ENCODE data around the gene LY6G5B.

Gene LY6G5B

DNA sequence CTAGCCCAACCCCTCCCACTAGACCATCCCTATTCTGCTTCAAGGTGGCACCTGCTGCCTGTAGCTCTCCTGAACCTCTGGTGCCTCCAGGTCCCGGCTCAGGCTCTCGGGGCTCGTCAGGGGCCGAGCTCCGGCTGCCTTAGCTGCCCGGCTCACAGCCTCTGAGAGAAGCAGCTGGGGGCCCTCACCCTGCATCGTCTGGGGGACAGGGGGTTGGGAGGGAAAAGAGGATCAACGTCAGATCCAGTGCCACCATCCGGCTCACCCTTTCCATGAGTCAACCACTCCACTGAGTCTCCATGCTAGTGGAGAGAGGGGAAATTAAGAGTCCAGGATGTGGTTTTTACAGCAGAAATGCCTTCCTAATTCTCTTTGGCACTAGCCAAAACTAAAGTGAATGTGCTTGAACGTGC lies 30.3 kb upstream of the LY6G5B start:
- TF ChIP-seq, protein P1, sequence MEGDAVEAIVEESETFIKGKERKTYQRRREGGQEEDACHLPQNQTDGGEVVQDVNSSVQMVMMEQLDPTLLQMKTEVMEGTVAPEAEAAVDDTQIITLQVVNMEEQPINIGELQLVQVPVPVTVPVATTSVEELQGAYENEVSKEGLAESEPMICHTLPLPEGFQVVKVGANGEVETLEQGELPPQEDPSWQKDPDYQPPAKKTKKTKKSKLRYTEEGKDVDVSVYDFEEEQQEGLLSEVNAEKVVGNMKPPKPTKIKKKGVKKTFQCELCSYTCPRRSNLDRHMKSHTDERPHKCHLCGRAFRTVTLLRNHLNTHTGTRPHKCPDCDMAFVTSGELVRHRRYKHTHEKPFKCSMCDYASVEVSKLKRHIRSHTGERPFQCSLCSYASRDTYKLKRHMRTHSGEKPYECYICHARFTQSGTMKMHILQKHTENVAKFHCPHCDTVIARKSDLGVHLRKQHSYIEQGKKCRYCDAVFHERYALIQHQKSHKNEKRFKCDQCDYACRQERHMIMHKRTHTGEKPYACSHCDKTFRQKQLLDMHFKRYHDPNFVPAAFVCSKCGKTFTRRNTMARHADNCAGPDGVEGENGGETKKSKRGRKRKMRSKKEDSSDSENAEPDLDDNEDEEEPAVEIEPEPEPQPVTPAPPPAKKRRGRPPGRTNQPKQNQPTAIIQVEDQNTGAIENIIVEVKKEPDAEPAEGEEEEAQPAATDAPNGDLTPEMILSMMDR (IDR thresholded peaks at IDR 0.05; ENCODE audit: control insufficient read depth, insufficient read depth, low read depth, low read length, missing control alignments): no peak
- no peak overlapping the region for H3K4me3 ChIP-seq (ENCODE audit: control insufficient read depth, low read depth, low read length)
- no peak for DNase-seq (ENCODE audit: low read depth)

DNA sequence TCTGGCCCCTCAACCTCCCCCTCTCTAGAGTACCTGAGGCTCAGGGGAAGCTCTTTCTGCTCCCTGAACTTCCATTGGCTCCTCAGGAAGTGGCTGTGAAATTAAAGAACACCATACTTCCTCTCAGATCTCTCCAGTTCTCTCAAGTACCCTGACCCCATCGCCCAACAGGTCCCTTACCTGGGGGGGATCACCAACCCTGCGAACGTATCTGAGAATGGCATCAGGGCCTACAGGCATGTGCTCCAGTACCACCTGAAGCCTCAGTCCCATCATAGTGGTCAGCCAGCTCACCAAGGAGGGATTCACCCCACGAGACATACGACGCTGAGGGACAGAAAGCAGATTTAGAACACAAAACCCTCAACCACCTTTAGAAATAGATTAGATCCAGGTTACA lies 29.2 kb upstream of the LY6G5B start:
- DNase-seq (ENCODE audit: low read depth): no peak
- H3K4me3 ChIP-seq (ENCODE audit: control insufficient read depth, low read depth, low read length): no peak overlapping the region
- TF ChIP-seq, protein P1 (IDR thresholded peaks at IDR 0.05; ENCODE audit: control insufficient read depth, insufficient read depth, low read depth, low read length, missing control alignments): no peak

DNA sequence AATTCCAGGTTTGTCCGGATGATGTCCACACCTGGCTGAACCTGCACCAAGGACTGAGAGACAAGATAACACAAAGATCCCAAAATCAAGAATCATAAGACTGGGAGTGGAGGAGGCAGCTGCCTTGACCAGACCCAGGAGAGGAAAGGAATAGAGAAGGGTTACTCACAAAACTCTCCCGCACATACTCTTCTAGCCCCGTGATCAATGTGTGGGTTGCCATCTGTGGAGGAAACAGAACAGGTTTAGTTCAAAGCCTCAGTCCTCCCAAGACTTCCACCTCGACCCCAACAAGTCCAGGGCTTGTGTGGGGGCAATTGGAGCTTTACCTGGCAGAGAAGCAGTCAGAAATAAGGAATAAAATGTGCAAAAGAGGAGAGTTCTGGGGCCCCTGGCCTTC lies 28.4 kb upstream of the LY6G5B start:
- no peak overlapping the region for H3K4me3 ChIP-seq (ENCODE audit: control insufficient read depth, low read depth, low read length)
- no peak for DNase-seq (ENCODE audit: low read depth)
- TF ChIP-seq, protein P1 (IDR thresholded peaks at IDR 0.05; ENCODE audit: control insufficient read depth, insufficient read depth, low read depth, low read length, missing control alignments): no peak

DNA sequence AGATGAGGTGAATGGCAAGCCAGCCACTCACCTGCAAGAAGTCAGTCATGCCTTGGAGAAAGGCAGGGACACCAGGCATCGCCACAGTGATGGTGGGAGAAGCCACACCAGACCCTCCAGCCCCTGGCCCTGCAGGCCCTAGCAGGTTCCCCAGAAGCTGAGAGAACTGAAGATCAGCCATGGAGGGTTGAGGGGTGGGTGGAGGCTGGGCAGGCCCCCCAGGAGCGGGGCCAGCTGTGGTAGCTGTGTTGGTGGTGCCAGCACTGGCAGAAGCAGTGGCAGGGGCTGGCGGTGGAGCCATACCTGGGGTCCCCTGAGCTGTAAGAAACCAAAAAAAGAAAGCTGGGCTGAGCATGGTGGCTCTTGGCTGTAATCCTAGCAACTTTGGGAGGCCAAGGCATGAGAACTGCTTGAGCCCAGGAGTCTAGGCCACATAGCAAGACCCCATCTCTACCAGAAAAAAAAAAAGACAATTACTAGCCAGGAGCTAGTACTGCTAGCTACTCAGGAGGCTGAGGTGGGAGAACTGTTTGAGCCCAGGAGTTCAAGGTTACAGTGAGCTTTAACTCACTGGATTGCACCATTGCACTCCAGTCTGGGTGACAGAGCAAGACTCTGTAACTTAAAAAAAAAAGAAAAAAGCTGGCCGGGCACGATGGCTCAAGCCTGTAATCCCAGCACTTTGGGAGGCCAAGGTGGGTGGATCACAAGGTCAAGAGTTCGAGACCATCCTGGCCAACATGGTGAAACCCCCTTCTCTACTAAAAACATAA lies 26.8 kb upstream of the LY6G5B start:
- TF ChIP-seq, protein P1 (IDR thresholded peaks at IDR 0.05; ENCODE audit: control insufficient read depth, insufficient read depth, low read depth, low read length, missing control alignments): no peak
- no peak overlapping the region for H3K4me3 ChIP-seq (ENCODE audit: control insufficient read depth, low read depth, low read length)
- DNase-seq (ENCODE audit: low read depth): no peak

DNA sequence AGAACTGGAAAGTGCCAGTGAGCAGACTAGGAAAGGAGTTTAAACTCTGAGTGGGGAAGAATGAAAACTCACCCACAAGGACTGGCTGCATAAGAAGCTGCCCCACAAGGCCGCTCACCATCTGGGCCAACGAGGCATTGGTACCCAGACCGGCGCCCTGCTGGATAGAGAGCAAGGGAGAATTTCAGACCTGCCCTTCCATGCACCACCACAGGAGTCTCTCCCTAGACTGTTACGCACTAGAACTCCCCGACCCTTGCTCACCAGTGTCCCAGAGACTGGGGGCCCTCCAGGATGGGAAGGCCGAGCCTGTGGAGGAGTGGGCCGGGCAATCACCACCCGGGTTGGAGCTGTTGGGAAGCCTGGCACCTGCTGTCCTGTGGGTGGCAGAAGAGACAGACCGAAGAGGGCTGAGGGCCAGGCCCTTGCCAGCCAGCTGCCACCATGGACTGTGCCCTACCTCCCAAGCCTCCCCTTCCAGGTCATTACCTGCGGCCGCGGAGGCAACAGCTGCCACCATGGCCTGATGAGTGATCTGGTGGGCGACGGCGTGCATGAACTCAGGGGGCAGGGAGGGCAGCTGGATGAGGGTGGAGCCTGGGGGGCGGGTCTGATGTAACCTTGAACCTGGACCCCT lies 25.8 kb upstream of the LY6G5B start:
- DNase-seq (ENCODE audit: low read depth): no peak
- H3K4me3 ChIP-seq (ENCODE audit: control insufficient read depth, low read depth, low read length): no peak overlapping the region
- TF ChIP-seq, protein P1 (IDR thresholded peaks at IDR 0.05; ENCODE audit: control insufficient read depth, insufficient read depth, low read depth, low read length, missing control alignments): no peak

DNA sequence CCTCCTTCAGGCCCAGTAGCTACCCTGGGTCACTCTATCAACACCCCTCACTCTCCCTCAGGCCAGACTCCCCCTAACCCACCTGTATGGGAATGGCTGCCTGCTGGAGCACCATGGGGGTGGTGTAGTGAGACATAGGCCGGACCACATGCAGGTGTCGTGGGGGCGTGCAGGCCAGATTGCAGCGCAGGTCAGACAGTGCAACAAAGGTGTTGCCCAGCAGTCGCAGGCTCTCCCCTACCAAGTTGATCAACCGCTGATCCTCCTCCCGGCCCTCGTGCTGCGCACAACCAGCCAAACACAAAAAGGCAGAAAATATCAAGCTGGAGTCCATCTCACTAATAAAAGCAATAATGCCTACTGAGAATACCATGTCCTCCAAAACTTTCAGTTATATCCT lies 24.5 kb upstream of the LY6G5B start:
- TF ChIP-seq, protein P1 (IDR thresholded peaks at IDR 0.05; ENCODE audit: control insufficient read depth, insufficient read depth, low read depth, low read length, missing control alignments): no peak
- no peak overlapping the region for H3K4me3 ChIP-seq (ENCODE audit: control insufficient read depth, low read depth, low read length)
- DNase-seq (ENCODE audit: low read depth): no peak
